Measurements from ENCODE around the gene TRPV5.

The TRPV5 gene

GRCh38 chr7:142930126-142930730 lies 3.3 kb downstream of the TRPV5 start:
- no peak overlapping the region for H2BK120ac ChIP-seq (ENCODE audit: low read depth, low read length)
- H4K91ac ChIP-seq (ENCODE audit: low read depth, low read length, poor library complexity) = no peak overlapping the region
- H3K9me3 ChIP-seq (replicated peaks in 1 of 2; ENCODE audit: control insufficient read depth in 2 of 2, insufficient read depth in 1 of 2, low read depth in 1 of 2, low read length in 2 of 2) = no peaks in the 10 kb centered on the region
- no peak overlapping the region for H3K9ac ChIP-seq (ENCODE audit: low read depth, low read length, poor library complexity)
- no peak overlapping the region for H4K8ac ChIP-seq (ENCODE audit: low read depth, low read length)
- no peak overlapping the region for H3K4me3 ChIP-seq (ENCODE audit: low read length in 2 of 2)
- H3K36me3 ChIP-seq (replicated peaks in 1 of 2; ENCODE audit: control insufficient read depth in 2 of 2, insufficient read depth in 2 of 2, low read length in 2 of 2) = no peaks in the 10 kb centered on the region
- H3K4ac ChIP-seq (ENCODE audit: low read length) = no peak overlapping the region
- no peaks in the 10 kb centered on the region for H3K27me3 ChIP-seq (ENCODE audit: control insufficient read depth in 3 of 3, insufficient read depth in 3 of 3, low read depth in 1 of 3, low read length in 3 of 3)
- H2BK5ac ChIP-seq (ENCODE audit: low read length) = no peak overlapping the region
- no CpG with 5 or more reads among the region's 11 CpGs for WGBS, 2 donors (ENCODE audit: extremely low coverage in 2 of 2, insufficient read length in 2 of 2, insufficient replicate concordance in 1 of 2)
- no peak overlapping the region for H3K23ac ChIP-seq (ENCODE audit: low read depth, low read length, poor library complexity)
- no peak overlapping the region for H3K27ac ChIP-seq (replicated peaks; ENCODE audit: low read length)
- no peak for DNase-seq (ENCODE audit: low spot score)
- H3K79me1 ChIP-seq (ENCODE audit: low read depth, low read length) = no peaks in the 10 kb centered on the region
- H2AFZ ChIP-seq (ENCODE audit: low read length) = no peak overlapping the region
- H3K14ac ChIP-seq (ENCODE audit: low read length) = peak overlapping the region; percentile 21
- H2AK5ac ChIP-seq (ENCODE audit: low read depth, low read length) = no peak overlapping the region
- no peak overlapping the region for H2BK15ac ChIP-seq (ENCODE audit: low read length)
- H3K4me1 ChIP-seq (ENCODE audit: control insufficient read depth in 2 of 2, insufficient read depth in 1 of 2, low read depth in 1 of 2, low read length in 2 of 2) = peaks cover 0 to 2% of the 10 kb centered on the region in 2 donors
- no peak overlapping the region for H2BK12ac ChIP-seq (ENCODE audit: low read length)
- H3K4me2 ChIP-seq (ENCODE audit: insufficient read depth, low read length, poor library complexity, severe bottlenecking) = no peak overlapping the region
- no peak overlapping the region for H3K18ac ChIP-seq (ENCODE audit: low read length)

DNA sequence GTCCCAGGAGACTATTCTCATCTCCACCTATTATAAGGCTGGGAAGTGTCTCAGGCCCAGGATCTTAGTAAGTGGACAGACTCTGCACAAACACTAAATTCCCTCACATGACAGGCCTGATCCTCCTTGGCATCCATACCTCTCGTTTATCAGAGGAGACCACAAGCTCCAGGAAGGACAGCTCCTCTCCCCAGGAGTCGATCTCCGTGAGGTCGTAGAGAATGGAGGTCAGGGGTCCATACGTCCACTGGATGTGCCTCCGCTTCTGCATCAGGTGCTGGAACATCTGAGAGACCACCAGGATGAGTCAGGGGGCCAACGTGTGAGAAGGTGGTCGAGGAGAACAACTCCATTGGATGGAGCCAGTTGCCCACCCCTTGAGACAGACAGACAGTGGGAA lies 5.6 kb downstream of the TRPV5 start:
- WGBS, 2 donors (ENCODE audit: extremely low coverage in 2 of 2, insufficient read length in 2 of 2, insufficient replicate concordance in 1 of 2) = no CpG with 5 or more reads among the region's 8 CpGs

DNA sequence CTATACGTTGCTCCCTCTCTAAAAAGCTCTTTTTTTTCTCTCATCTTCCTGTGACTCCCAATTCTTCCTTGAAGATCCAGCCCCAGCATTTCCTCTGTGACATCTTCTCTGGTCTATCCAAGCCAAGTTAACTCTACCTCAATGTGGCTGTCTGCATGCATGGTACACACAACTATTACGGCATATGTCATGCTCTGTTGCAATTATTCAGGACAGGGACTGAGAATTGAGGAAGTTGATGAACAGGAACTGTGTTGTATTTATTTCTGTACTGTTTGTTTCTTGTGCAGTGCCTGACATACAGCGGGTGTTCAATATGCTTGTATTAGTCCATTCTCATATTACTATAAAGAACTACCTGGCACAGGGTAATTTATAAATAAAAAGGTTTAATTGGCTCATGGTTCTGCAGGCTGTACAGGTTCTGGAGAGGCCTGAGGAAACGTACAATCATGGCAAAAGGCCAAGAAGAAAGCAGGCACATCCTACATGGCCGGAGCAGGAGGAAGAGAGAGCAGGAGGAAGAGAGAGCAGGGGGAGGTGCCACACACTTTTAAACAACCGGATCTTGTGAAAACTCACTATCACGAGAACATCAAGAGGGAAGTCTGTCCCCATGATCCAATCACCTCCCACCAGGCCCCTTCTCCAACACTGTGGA lies 6.3 kb downstream of the TRPV5 start:
- H2BK5ac ChIP-seq (ENCODE audit: low read length) = no peak overlapping the region
- no peaks in the 10 kb centered on the region for H3K79me1 ChIP-seq (ENCODE audit: low read depth, low read length)
- H3K23ac ChIP-seq (ENCODE audit: low read depth, low read length, poor library complexity) = no peak overlapping the region
- H3K9me3 ChIP-seq (replicated peaks in 1 of 2; ENCODE audit: control insufficient read depth in 2 of 2, insufficient read depth in 1 of 2, low read depth in 1 of 2, low read length in 2 of 2) = no peaks in the 10 kb centered on the region
- no peak overlapping the region for H3K4me2 ChIP-seq (ENCODE audit: insufficient read depth, low read length, poor library complexity, severe bottlenecking)
- no CpG with 5 or more reads among the region's 7 CpGs for WGBS, 2 donors (ENCODE audit: extremely low coverage in 2 of 2, insufficient read length in 2 of 2, insufficient replicate concordance in 1 of 2)
- H4K8ac ChIP-seq (ENCODE audit: low read depth, low read length) = no peak overlapping the region
- H2BK15ac ChIP-seq (ENCODE audit: low read length) = no peak overlapping the region
- no peak overlapping the region for H4K91ac ChIP-seq (ENCODE audit: low read depth, low read length, poor library complexity)
- H2AFZ ChIP-seq (ENCODE audit: low read length) = no peak overlapping the region
- no peaks in the 10 kb centered on the region for H3K27me3 ChIP-seq (ENCODE audit: control insufficient read depth in 3 of 3, insufficient read depth in 3 of 3, low read depth in 1 of 3, low read length in 3 of 3)
- no peak overlapping the region for H3K18ac ChIP-seq (ENCODE audit: low read length)
- H3K4me3 ChIP-seq (ENCODE audit: low read length in 2 of 2) = no peak overlapping the region
- H3K9ac ChIP-seq (ENCODE audit: low read depth, low read length, poor library complexity) = no peak overlapping the region
- no peaks in the 10 kb centered on the region for H3K4me1 ChIP-seq (ENCODE audit: control insufficient read depth in 2 of 2, insufficient read depth in 1 of 2, low read depth in 1 of 2, low read length in 2 of 2)
- H3K14ac ChIP-seq (ENCODE audit: low read length) = no peak overlapping the region
- H3K36me3 ChIP-seq (replicated peaks in 1 of 2; ENCODE audit: control insufficient read depth in 2 of 2, insufficient read depth in 2 of 2, low read length in 2 of 2) = no peaks in the 10 kb centered on the region
- no peak overlapping the region for H2BK120ac ChIP-seq (ENCODE audit: low read depth, low read length)
- no peak for DNase-seq (ENCODE audit: low spot score)
- no peak overlapping the region for H2AK5ac ChIP-seq (ENCODE audit: low read depth, low read length)
- H2BK12ac ChIP-seq (ENCODE audit: low read length) = no peak overlapping the region
- no peak overlapping the region for H3K27ac ChIP-seq (replicated peaks; ENCODE audit: low read length)
- H3K4ac ChIP-seq (ENCODE audit: low read length) = no peak overlapping the region

More for the DNA sequence above, 5.6 kb downstream of the TRPV5 start:
- Histone ChIP-seq H3K4me1 (ENCODE audit: control insufficient read depth in 2 of 2, insufficient read depth in 1 of 2, low read depth in 1 of 2, low read length in 2 of 2) (peaks cover 0 to 2% of the 10 kb centered on the region in 2 donors), H3K36me3 (replicated peaks in 1 of 2; ENCODE audit: control insufficient read depth in 2 of 2, insufficient read depth in 2 of 2, low read length in 2 of 2) (no peaks in the 10 kb centered on the region), H3K4me3 (ENCODE audit: low read length in 2 of 2) (no peak overlapping the region), H2BK15ac (ENCODE audit: low read length) (no peak overlapping the region), H3K9ac (ENCODE audit: low read depth, low read length, poor library complexity) (no peak overlapping the region), H4K91ac (ENCODE audit: low read depth, low read length, poor library complexity) (no peak overlapping the region), H2BK5ac (ENCODE audit: low read length) (no peak overlapping the region), H2BK120ac (ENCODE audit: low read depth, low read length) (no peak overlapping the region), H3K27ac (replicated peaks; ENCODE audit: low read length) (no peak overlapping the region), H2AFZ (ENCODE audit: low read length) (no peak overlapping the region), H3K4ac (ENCODE audit: low read length) (no peak overlapping the region), H3K23ac (ENCODE audit: low read depth, low read length, poor library complexity) (no peak overlapping the region), H3K9me3 (replicated peaks in 1 of 2; ENCODE audit: control insufficient read depth in 2 of 2, insufficient read depth in 1 of 2, low read depth in 1 of 2, low read length in 2 of 2) (no peaks in the 10 kb centered on the region), H3K14ac (ENCODE audit: low read length) (no peak overlapping the region), H3K27me3 (ENCODE audit: control insufficient read depth in 3 of 3, insufficient read depth in 3 of 3, low read depth in 1 of 3, low read length in 3 of 3) (no peaks in the 10 kb centered on the region), H3K18ac (ENCODE audit: low read length) (no peak overlapping the region), H3K79me1 (ENCODE audit: low read depth, low read length) (no peaks in the 10 kb centered on the region), H2AK5ac (ENCODE audit: low read depth, low read length) (no peak overlapping the region), H3K4me2 (ENCODE audit: insufficient read depth, low read length, poor library complexity, severe bottlenecking) (no peak overlapping the region), H4K8ac (ENCODE audit: low read depth, low read length) (no peak overlapping the region), H2BK12ac (ENCODE audit: low read length) (no peak overlapping the region)
- no peak for DNase-seq (ENCODE audit: low spot score)

GRCh38 chr7:142925413-142925812 lies 8.1 kb downstream of the TRPV5 start:
- H3K18ac ChIP-seq (ENCODE audit: low read length) = no peak overlapping the region
- no peak overlapping the region for H3K9ac ChIP-seq (ENCODE audit: low read depth, low read length, poor library complexity)
- WGBS, 2 donors (ENCODE audit: extremely low coverage in 2 of 2, insufficient read length in 2 of 2, insufficient replicate concordance in 1 of 2) = no CpG with 5 or more reads among the region's 12 CpGs
- no peak overlapping the region for H2AK5ac ChIP-seq (ENCODE audit: low read depth, low read length)
- no peak overlapping the region for H4K91ac ChIP-seq (ENCODE audit: low read depth, low read length, poor library complexity)
- no peak overlapping the region for H2BK15ac ChIP-seq (ENCODE audit: low read length)
- no peak overlapping the region for H2BK120ac ChIP-seq (ENCODE audit: low read depth, low read length)
- no peaks in the 10 kb centered on the region for H3K4me1 ChIP-seq (ENCODE audit: control insufficient read depth in 2 of 2, insufficient read depth in 1 of 2, low read depth in 1 of 2, low read length in 2 of 2)
- no peak overlapping the region for H3K14ac ChIP-seq (ENCODE audit: low read length)
- H2BK5ac ChIP-seq (ENCODE audit: low read length) = no peak overlapping the region
- H3K23ac ChIP-seq (ENCODE audit: low read depth, low read length, poor library complexity) = no peak overlapping the region
- no peaks in the 10 kb centered on the region for H3K36me3 ChIP-seq (replicated peaks in 1 of 2; ENCODE audit: control insufficient read depth in 2 of 2, insufficient read depth in 2 of 2, low read length in 2 of 2)
- H3K79me1 ChIP-seq (ENCODE audit: low read depth, low read length) = no peaks in the 10 kb centered on the region
- H3K9me3 ChIP-seq (replicated peaks in 1 of 2; ENCODE audit: control insufficient read depth in 2 of 2, insufficient read depth in 1 of 2, low read depth in 1 of 2, low read length in 2 of 2) = no peaks in the 10 kb centered on the region
- H3K4ac ChIP-seq (ENCODE audit: low read length) = no peak overlapping the region
- no peak overlapping the region for H2AFZ ChIP-seq (ENCODE audit: low read length)
- no peak overlapping the region for H3K4me2 ChIP-seq (ENCODE audit: insufficient read depth, low read length, poor library complexity, severe bottlenecking)
- no peak overlapping the region for H3K4me3 ChIP-seq (ENCODE audit: low read length in 2 of 2)
- no peaks in the 10 kb centered on the region for H3K27me3 ChIP-seq (ENCODE audit: control insufficient read depth in 3 of 3, insufficient read depth in 3 of 3, low read depth in 1 of 3, low read length in 3 of 3)
- no peak overlapping the region for H4K8ac ChIP-seq (ENCODE audit: low read depth, low read length)
- H3K27ac ChIP-seq (replicated peaks; ENCODE audit: low read length) = no peak overlapping the region
- no peak overlapping the region for H2BK12ac ChIP-seq (ENCODE audit: low read length)
- no peak for DNase-seq (ENCODE audit: low spot score)

Measured in neuronal stem cell (in vitro differentiated cells).